Measurements from ENCODE around the gene UBC. TPM values are rescaled to one million over a fixed set of nuclear protein-coding genes. Genes with fewer than 3 reads are reported as not detected.

The UBC gene
- total RNA-seq, 1 experiment from 2014 or later = 523 TPM

DNA sequence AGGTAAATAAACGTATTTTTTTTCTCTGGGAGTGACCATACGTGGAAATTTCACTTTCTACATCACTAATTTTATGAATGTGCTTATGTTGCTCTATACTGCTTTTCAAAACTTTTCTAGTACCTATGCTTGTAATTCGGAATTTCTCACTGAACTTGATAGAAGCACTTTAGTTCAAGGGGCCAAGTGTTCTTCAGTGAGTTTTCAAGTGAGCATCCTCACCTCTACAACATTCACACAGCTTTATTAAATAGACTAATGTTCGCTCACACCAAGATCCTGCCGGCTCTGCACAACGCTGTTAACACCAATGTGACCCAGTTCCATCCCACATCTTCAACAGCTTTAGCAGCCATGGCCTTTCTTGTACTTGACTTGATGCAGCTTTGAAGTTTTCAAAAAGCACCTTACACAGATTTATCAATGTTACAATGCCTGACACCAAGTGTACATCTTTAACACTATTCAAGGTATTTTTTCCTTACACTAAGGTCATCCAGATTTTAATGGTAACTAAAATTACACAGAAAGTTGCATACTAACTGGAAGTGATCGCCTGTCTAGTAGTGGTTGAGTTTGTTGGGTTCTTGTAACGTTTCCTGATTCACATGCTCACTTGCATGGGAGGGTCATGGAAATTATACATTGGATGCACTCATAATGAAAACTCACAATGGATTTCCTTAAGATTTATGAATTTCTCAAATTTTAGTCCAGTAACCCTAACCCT is 4.5 kb downstream of the UBC start:
- Mint-ChIP-seq H3K9me3 (peaks cover 4 to 15% of the 10 kb centered on the region in 2 experiments), H3K4me3 (no peak overlapping the region), H3K36me3 (ENCODE audit: insufficient read depth in 1 of 3, low read depth in 3 of 3) (peaks cover 32 to 40% (median 36%) of the 10 kb centered on the region in 3 experiments), H3K4me1 (peaks cover 29 to 31% of the 10 kb centered on the region in 2 experiments), H3K27me3 (ENCODE audit: low read depth) (peaks cover 6% of the 10 kb centered on the region), H3K27ac (peak overlapping the region in 1 of 3 experiments; percentile 22; a peak in 2 of 7 replicates)
- Histone ChIP-seq H3K56ac (ENCODE audit: insufficient read length, low read depth, low read length) (no peak overlapping the region), H3K18ac (ENCODE audit: insufficient read length, low read depth, low read length) (no peak overlapping the region), H3K4ac (ENCODE audit: low read depth, low read length) (no peak overlapping the region), H3K27ac (ENCODE audit: insufficient read length, low read depth, low read length) (no peak overlapping the region), H3K79me1 (ENCODE audit: insufficient read depth, low read depth, low read length, poor library complexity, severe bottlenecking) (peaks cover 3% of the 10 kb centered on the region), H4K20me1 (ENCODE audit: control insufficient read depth, insufficient read depth, insufficient read length) (no peaks in the 10 kb centered on the region), H2BK120ac (ENCODE audit: low read depth, low read length, poor library complexity, severe bottlenecking) (no peak overlapping the region), H3K9ac (ENCODE audit: extremely low read depth, insufficient read length, low read length) (no peak overlapping the region), H3K27me3 (ENCODE audit: insufficient read depth, low read length) (no peaks in the 10 kb centered on the region), H3K23ac (ENCODE audit: insufficient read length, low read depth, low read length) (no peak overlapping the region), H3K79me2 (ENCODE audit: insufficient read depth, low read length) (peaks cover 14% of the 10 kb centered on the region), H3K4me1 (ENCODE audit: insufficient read depth, low read length) (no peaks in the 10 kb centered on the region), H3K9me3 (ENCODE audit: control insufficient read depth, low read depth, low read length) (no peaks in the 10 kb centered on the region), H4K91ac (ENCODE audit: insufficient read length, low read depth, low read length) (no peak overlapping the region), H3K14ac (ENCODE audit: insufficient read depth, low read length) (no peak overlapping the region), H2BK15ac (ENCODE audit: low read depth, low read length) (no peak overlapping the region), H4K5ac (ENCODE audit: insufficient read length, low read depth, low read length) (no peak overlapping the region), H2BK12ac (ENCODE audit: insufficient read length, low read depth, low read length) (no peak overlapping the region), H3T11ph (ENCODE audit: low read length) (no peak overlapping the region), H3K23me2 (ENCODE audit: insufficient read length, low read depth, low read length, poor library complexity, severe bottlenecking) (peaks cover 5% of the 10 kb centered on the region), H3K4me2 (ENCODE audit: insufficient read depth, insufficient read length, low read length) (no peak overlapping the region), H4K8ac (replicated peaks; ENCODE audit: insufficient read length, low read depth, low read length) (no peak overlapping the region), H2AK5ac (ENCODE audit: insufficient read length, low read length) (no peak overlapping the region), H2BK20ac (ENCODE audit: low read depth, low read length, poor library complexity, severe bottlenecking) (no peak overlapping the region), H2AFZ (ENCODE audit: low read length) (no peak overlapping the region), H2BK5ac (ENCODE audit: insufficient read length, low read length) (no peak overlapping the region)
- TF ChIP-seq, protein P1, sequence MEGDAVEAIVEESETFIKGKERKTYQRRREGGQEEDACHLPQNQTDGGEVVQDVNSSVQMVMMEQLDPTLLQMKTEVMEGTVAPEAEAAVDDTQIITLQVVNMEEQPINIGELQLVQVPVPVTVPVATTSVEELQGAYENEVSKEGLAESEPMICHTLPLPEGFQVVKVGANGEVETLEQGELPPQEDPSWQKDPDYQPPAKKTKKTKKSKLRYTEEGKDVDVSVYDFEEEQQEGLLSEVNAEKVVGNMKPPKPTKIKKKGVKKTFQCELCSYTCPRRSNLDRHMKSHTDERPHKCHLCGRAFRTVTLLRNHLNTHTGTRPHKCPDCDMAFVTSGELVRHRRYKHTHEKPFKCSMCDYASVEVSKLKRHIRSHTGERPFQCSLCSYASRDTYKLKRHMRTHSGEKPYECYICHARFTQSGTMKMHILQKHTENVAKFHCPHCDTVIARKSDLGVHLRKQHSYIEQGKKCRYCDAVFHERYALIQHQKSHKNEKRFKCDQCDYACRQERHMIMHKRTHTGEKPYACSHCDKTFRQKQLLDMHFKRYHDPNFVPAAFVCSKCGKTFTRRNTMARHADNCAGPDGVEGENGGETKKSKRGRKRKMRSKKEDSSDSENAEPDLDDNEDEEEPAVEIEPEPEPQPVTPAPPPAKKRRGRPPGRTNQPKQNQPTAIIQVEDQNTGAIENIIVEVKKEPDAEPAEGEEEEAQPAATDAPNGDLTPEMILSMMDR (conservative IDR thresholded peaks at IDR 0.05) = no peak
- no peak for DNase-seq
- no CpG with 5 or more reads among the region's 8 CpGs for WGBS (ENCODE audit: extremely low coverage, insufficient read length, low lambda C conversion rate)

Measured in H9 (cell line).